ENCODE data around the gene DSCAML1.

Gene DSCAML1

GRCh38 chr11:117541211-117541610 is 255.8 kb downstream of the DSCAML1 start:
- DNase-seq, result no peak

GRCh38 chr11:117538263-117539135 is 258.5 kb downstream of the DSCAML1 start:
- no peak for DNase-seq

GRCh38 chr11:117535850-117536411 is 261.1 kb downstream of the DSCAML1 start:
- no peak for DNase-seq

- DNase-seq, result no peak
These were observed 261.7 kb downstream of the DSCAML1 start for GRCh38 chr11:117535201-117535849.

GRCh38 chr11:117532568-117532967 is 264.4 kb downstream of the DSCAML1 start:
- DNase-seq, result no peak

- DNase-seq, result no peak
These were observed 267.2 kb downstream of the DSCAML1 start for GRCh38 chr11:117529816-117530215.

GRCh38 chr11:117528097-117528721 is 268.8 kb downstream of the DSCAML1 start:
- no peak for DNase-seq

GRCh38 chr11:117527271-117527670 is 269.7 kb downstream of the DSCAML1 start:
- DNase-seq, result no peak

- DNase-seq, result no peak
These were observed 271.0 kb downstream of the DSCAML1 start for GRCh38 chr11:117525866-117526542.

- no peak for DNase-seq
These were observed 272.4 kb downstream of the DSCAML1 start for GRCh38 chr11:117524468-117525183.

- DNase-seq, result no peak
These were observed 273.3 kb downstream of the DSCAML1 start for GRCh38 chr11:117523680-117524079.

GRCh38 chr11:117521974-117522373 is 275.0 kb downstream of the DSCAML1 start:
- no peak for DNase-seq

- no peak for DNase-seq
These were observed 276.1 kb downstream of the DSCAML1 start for GRCh38 chr11:117520966-117521365.

GRCh38 chr11:117520201-117520600 is 276.8 kb downstream of the DSCAML1 start:
- DNase-seq, result no peak

- DNase-seq, result no peak
These were observed 277.4 kb downstream of the DSCAML1 start for GRCh38 chr11:117519590-117519989.

GRCh38 chr11:117519170-117519569 is 277.8 kb downstream of the DSCAML1 start:
- no peak for DNase-seq

GRCh38 chr11:117518455-117518854 is 278.6 kb downstream of the DSCAML1 start:
- no peak for DNase-seq

- DNase-seq, result no peak
These were observed 279.9 kb downstream of the DSCAML1 start for GRCh38 chr11:117517097-117517496.

- DNase-seq, result no peak
These were observed 280.9 kb downstream of the DSCAML1 start for GRCh38 chr11:117515892-117516787.

GRCh38 chr11:117514256-117514655 is 282.8 kb downstream of the DSCAML1 start:
- no peak for DNase-seq

- no peak for DNase-seq
These were observed 283.4 kb downstream of the DSCAML1 start for GRCh38 chr11:117513666-117514065.

All from CD4-positive, alpha-beta T cell treated with Interleukin-17A for 1 hour (primary cell).